ENCODE data around the gene NOXA1.

The NOXA1 gene

DNA sequence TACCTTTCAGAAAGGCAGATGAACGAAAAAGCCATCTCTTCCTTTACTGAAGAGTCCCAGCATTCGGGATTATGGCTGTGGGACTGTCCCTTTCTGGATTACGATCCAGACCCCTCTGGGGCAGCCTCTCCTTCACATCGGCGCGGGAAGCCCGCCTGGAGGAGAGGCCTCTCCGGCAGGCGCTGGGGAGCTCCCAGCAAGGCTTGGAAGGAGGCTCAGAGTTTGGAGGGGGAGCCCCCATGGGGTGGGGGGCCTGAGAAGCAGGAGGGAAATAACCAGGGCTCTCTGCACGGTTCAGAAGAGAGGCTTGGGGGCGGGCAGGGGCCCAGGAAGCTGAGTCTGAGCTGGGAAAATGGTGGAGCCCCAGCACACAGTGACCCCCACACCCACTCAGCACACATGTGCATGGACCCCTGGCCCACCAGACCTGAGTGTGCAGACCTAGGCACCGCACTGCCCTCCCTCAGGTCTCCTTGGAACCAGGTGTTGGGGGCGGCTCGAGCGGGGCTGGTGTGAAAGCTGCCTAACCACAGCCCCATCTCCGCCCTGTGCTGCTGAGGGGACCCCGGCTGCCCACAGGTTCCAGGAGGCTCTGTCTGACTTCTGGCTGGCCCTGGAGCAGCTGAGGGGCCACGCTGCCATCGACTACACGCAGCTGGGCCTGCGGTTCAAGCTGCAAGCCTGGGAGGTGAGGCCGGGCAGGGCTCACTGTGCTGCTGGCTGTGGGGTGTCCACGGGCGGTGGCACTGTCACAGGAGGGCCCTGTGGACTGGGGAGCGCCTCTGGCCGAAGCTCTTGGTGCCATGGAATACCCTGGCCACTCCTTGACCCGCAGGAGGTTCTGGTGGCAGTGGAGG is 4.5 kb downstream of the NOXA1 start:
- DNase-seq (ENCODE audit: low read depth), result no peak

DNA sequence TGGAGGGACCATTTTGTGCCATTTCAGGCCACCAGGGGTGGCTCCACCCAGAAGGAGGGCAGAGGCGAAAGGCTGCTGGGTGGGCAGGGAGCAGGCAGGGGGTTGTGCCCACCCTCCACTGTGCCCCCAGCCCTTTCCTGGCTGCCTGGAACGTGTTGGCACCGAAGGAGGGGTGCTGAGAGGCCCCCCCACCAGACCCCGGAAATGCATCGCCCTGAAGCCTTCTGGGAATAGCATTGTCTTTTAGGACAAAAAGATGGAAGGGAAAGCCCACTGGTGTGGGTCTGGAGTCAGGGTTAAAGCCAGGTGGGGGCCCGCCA is 5.1 kb downstream of the NOXA1 start:
- no peak for DNase-seq (ENCODE audit: low read depth)

- DNase-seq (ENCODE audit: low read depth), result no peak
These were observed 5.8 kb downstream of the NOXA1 start for GRCh38 chr9:137428841-137429545.

DNA sequence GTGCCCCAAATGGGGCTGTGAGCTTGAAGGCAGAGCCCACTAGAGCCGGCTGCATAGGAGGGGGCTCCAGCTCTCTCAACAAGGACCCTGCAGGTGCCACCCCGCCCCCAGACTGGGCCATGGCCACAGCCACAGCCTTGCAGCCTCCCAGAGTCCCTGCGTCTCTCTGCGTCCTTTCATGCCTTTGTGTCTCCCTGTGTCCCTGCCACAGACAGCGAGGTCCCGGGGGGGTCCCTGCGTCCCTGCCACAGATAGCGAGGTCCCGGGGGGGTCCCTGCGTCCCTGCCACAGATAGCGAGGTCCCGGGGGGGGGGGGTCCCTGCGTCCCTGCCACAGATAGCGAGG is 6.3 kb downstream of the NOXA1 start:
- no peak for DNase-seq (ENCODE audit: low read depth)

DNA sequence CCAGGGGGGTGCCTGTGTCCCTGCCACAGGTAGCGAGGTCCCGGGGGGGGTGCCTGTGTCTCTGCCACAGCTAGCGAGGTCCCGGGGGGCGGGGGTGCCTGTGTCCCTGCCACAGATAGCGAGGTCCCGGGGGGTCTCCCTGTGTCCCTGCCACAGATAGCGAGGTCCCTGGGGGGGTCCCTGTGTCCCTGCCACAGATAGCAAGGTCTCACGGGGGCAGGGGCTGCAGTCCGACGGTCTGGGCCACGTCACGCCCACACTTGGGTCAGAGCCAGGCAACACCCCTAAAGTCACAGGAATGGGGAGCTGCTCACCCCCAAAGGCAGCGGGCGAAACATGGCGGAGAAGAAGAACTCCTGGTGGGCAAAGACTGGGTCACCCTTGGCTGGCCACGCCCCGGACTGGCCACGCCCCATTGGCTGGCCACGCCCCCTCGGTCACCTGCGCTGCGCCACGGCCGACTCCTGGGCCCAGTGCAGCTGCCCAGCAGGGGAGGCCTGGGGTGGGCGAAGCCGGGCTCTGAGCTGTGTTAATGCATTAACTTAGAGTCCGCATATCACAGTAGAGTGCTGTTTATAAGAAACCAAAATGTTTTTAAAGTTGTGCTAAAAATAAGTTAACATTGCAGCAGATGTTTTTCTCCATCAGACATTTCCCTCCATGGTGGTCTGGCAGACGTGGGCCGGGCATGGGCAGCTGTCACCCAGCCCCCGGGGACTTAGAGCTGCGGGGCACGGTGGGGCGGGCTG is 7.0 kb downstream of the NOXA1 start:
- no peak for DNase-seq (ENCODE audit: low read depth)

- DNase-seq (ENCODE audit: low read depth), result no peak
These were observed 7.7 kb downstream of the NOXA1 start for GRCh38 chr9:137430723-137431415.

GRCh38 chr9:137431416-137431931 is 8.3 kb downstream of the NOXA1 start:
- no peak for DNase-seq (ENCODE audit: low read depth)

- no peak for DNase-seq (ENCODE audit: low read depth)
These were observed 9.6 kb downstream of the NOXA1 start for GRCh38 chr9:137432687-137433348.

DNA sequence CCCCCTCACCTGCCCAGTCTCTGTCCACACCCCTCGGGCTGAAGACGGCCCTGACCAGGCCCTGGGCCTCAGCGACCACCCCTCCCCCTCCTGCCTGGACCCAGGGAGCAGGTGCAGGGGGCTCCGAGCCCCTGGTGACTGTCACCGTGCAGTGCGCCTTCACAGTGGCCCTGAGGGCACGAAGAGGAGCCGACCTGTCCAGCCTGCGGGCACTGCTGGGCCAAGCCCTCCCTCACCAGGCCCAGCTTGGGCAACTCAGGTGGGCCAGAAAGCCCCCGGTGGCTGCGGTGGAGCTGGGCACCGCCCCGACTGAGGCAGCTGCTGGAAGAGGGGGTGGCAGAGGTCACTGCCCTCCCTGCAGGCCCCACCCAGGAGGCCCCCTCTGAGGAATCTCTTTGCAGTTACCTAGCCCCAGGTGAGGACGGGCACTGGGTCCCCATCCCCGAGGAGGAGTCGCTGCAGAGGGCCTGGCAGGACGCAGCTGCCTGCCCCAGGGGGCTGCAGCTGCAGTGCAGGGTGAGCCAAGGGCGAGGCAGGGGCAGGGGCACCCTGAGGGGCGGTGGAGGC is 10.2 kb downstream of the NOXA1 start:
- DNase-seq (ENCODE audit: low read depth), result no peak

DNA sequence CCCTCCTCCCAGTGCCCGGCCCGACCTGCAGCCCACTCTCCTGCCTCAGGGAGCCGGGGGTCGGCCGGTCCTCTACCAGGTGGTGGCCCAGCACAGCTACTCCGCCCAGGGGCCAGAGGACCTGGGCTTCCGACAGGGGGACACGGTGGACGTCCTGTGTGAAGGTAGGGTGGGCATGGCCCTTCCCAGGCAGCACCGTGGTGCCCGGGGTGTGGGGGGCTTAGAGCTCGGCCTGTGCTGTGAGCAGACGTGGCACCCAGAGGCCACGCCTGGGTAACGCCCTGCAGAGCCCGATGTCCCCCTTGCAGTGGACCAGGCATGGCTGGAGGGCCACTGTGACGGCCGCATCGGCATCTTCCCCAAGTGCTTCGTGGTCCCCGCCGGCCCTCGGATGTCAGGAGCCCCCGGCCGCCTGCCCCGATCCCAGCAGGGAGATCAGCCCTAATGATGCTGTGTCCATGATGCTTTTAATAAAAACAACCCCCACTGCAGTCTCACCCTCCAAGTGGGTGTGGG is 10.8 kb downstream of the NOXA1 start:
- no peak for DNase-seq (ENCODE audit: low read depth)

DNA sequence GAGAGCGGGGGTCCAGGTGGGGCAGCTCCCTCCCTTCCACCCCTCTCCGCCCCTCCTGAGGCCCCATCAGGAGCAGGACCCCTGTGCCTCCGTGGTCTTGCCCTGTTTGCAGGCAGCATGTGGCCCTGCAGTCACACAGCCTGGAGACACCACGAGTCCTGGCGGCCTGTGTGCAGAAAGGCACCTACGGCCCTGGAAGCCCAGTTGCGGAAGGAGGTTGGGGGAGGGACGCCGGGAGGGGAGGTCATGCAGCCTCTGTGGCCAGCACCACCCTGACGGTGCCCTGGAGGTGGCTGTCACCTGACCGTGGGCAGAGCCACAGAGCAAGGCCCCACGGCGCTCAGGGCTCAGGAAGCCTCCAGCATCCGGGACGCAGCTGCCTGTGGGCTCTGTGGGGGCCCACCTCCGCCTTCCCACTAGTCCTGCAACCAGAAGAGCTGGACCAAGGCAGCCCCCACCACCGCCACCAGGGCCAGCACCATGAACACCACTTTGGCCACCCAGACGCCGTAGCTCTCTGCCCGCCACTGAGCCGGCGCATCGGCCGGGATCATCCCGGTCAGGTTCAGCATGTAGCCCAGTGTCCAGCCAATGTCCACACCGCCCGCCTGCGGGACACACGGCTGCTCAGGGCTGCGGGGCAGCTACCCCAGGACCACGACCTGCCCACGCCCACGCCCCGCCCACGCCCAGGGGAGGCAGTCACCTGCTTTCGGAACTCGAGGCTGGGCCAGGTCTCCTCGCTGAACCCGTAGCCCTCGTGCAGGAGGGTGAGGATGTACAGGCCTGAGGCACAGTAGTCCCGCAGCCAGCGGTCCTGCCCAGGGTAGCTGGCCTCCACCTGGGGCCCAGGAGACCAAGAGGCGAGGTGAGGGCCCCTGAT is 11.5 kb downstream of the NOXA1 start:
- no peak for DNase-seq (ENCODE audit: low read depth)

DNA sequence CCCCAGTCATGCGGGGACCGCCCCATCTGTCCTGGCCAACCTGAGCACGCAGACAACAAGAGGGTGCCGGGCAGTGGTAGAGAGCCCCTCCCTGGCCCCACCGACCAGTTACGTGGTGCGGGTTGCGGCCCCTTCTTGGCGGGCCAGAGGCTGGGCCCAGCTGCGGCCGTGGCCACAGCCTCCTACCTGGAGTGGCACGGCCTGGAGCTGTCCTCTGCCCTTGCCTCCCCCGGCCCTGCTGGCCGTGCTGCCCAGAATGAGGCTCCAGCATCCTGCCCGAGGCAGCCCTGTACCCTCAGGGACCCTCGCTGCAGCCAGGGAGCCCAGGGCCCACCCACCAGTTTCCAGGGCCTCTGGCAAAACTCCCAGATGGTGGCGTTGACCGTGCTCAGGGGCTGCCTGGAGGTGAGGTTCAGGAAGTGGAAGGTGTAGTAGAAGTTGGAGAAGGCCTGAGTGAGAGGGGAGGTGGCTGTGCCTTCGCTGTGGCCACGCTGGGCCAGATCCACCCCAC is 12.2 kb downstream of the NOXA1 start:
- no peak for DNase-seq (ENCODE audit: low read depth)

- DNase-seq (ENCODE audit: low read depth), result peak; percentile 24
These were observed 13.0 kb downstream of the NOXA1 start for GRCh38 chr9:137435980-137436760.

DNA sequence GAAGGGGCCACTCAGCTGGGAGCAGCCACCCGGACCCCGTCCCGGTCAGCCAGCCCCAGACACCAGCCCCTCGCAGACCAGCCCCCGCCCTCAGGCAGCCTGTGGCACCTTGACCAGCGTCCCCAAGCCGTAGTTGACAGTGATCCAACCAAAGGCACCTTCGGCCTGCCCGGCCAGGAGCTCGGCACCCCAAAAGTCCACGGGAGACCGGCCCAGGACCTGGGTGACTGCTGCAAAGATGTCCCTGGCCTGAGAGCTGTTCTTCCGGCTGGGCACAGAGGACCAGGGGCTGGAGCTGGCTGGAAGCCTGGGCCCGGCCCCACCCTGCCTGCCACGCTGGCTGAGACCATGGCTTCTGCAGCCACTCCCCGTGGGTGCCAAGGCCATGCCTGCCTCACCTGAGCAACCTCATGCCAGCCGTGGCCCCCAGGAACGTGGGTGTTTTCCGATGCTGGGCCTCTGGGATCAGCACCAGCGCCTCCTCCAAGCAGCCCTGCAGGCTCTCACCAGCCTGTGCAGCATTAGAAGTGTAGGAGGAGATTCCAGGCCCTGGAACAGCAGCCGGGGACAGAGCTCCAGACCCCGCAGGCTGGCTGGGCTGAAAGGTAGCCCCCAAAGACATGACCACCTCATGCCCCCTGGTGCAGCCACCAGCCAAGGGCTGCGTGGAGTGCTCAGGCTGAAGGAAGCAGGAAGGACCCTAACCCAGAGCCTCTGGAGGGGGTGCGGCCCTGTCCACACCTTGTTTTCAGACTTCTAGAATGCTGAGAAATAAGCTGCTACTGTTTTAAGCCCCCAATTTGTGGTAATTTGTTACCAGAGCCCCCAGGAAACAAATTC is 13.8 kb downstream of the NOXA1 start:
- no peak for DNase-seq (ENCODE audit: low read depth)

GRCh38 chr9:137437691-137438590 is 14.7 kb downstream of the NOXA1 start:
- DNase-seq (ENCODE audit: low read depth), result no peak

- no peak for DNase-seq (ENCODE audit: low read depth)
These were observed 15.5 kb downstream of the NOXA1 start for GRCh38 chr9:137438591-137439157.
